Measurements from ENCODE around the gene IFNA17. TPM values are rescaled to one million over a fixed set of nuclear protein-coding genes. Genes with fewer than 3 reads are reported as not detected.

The IFNA17 gene
- total and polyA plus RNA-seq, 11 donors, result not detected

DNA sequence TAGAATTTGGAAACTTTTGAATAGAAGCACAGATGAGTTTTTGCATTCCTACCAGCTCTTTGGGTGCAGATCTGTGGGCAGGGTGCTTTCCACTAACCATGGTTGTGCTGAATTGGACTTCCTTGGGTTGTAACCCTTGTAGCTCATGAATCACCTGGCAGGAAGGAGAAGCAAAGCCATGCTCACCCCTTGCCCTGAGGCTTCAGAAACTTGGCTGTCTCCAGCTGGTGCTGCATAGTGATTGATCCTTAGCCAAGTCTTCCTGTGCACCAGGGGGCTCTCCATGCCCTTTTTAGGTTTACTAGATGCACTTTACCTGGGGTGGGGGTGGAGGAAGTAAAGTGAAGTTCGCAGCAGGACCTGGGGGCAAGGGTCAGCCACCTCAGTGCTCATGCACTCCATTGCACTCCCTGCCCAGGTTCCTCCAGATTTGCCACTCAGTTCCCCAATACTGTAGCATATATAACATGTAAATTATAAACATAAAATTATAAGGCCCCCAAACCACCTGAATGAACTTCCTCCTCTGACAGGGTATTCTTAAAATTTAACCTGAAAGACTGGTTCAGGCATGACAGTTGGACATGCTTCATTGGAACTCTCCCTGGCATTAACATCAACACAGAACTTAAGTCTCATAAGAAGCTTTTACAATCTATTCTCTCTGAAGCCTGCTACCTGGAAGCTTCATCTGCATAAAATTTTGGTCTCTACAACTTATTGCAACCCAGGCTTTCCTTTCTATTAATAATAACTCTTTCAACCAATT is 37.6 kb upstream of the IFNA17 start:
- Histone ChIP-seq H3K36me3 (no peaks in the 10 kb centered on the region), H3K4me1 (no peaks in the 10 kb centered on the region), H3K27me3 (peaks cover 0 to 18% (median 0%) of the 10 kb centered on the region in 9 donors), H3K9me3 (peaks cover 0 to 2% (median 0%) of the 10 kb centered on the region in 12 donors), H3K4me3 (no peak overlapping the region), H3K27ac (no peak overlapping the region)
- DNase-seq, result no peak
- no peak for ATAC-seq
- intact Hi-C loops (cut with DNase I), result no loop called here
- TF ChIP-seq, protein P1, sequence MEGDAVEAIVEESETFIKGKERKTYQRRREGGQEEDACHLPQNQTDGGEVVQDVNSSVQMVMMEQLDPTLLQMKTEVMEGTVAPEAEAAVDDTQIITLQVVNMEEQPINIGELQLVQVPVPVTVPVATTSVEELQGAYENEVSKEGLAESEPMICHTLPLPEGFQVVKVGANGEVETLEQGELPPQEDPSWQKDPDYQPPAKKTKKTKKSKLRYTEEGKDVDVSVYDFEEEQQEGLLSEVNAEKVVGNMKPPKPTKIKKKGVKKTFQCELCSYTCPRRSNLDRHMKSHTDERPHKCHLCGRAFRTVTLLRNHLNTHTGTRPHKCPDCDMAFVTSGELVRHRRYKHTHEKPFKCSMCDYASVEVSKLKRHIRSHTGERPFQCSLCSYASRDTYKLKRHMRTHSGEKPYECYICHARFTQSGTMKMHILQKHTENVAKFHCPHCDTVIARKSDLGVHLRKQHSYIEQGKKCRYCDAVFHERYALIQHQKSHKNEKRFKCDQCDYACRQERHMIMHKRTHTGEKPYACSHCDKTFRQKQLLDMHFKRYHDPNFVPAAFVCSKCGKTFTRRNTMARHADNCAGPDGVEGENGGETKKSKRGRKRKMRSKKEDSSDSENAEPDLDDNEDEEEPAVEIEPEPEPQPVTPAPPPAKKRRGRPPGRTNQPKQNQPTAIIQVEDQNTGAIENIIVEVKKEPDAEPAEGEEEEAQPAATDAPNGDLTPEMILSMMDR (IDR thresholded peaks at IDR 0.05), result no peak
- TF ChIP-seq POLR2A (IDR thresholded peaks at IDR 0.05), result no peak
- WGBS, 4 donors, result 17 to 40% (median 21%) methylated on average over 1 of the region's 1 CpG

DNA sequence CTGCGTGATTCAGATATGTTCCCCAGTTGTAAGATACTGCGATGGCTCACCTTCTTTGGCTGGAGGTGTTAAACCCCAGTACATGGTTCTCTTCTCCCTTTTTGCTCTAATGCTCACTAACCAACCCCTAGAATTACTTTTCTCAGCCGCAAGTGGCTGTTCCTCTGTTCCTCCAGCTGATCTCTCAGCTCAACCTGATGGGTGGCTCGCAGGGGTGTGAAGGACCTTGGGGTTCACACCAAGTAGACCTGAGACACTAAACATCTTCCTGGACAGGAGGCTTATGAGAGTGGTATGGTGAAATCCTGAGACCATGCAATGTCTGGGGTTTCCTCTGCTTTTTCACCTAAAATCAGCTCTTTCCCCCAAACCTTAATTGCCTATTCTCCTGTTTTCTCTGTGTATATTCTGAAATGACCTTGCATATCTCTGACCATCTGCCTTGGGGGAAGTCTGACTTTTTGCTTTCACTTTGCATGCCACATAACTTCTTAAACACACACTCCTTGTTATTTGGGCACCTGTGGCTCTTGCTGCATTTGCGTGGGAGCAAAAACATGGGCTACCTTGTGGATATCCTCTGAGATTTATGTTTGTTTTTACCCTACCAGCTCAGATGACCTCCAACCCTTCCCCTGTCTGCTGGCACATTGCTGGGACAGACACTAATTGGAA is 27.7 kb upstream of the IFNA17 start:
- ATAC-seq (no peak), DNase-seq (no peak)
- intact Hi-C loops (cut with DNase I), result loop anchor here in 2 of 10 donors (10.0 kb wide), 1 partner anchor 529 kb away; no protein-coding TSS in a partner anchor
- 62 to 90% (median 75%) methylated on average over 5 of the region's 5 CpGs for WGBS, 4 donors
- no peak overlapping the region for H3K27ac ChIP-seq
- no peaks in the 10 kb centered on the region for H3K9me3 ChIP-seq
- H3K36me3 ChIP-seq, result no peaks in the 10 kb centered on the region
- peaks cover 0 to 11% (median 2%) of the 10 kb centered on the region in 12 donors for H3K4me1 ChIP-seq
- no peak overlapping the region for H3K4me3 ChIP-seq
- peaks cover 0 to 3% (median 0%) of the 10 kb centered on the region in 9 donors for H3K27me3 ChIP-seq
- TF ChIP-seq POLR2A (IDR thresholded peaks at IDR 0.05), result no peak
- TF ChIP-seq, protein P1 (IDR thresholded peaks at IDR 0.05), result no peak

DNA sequence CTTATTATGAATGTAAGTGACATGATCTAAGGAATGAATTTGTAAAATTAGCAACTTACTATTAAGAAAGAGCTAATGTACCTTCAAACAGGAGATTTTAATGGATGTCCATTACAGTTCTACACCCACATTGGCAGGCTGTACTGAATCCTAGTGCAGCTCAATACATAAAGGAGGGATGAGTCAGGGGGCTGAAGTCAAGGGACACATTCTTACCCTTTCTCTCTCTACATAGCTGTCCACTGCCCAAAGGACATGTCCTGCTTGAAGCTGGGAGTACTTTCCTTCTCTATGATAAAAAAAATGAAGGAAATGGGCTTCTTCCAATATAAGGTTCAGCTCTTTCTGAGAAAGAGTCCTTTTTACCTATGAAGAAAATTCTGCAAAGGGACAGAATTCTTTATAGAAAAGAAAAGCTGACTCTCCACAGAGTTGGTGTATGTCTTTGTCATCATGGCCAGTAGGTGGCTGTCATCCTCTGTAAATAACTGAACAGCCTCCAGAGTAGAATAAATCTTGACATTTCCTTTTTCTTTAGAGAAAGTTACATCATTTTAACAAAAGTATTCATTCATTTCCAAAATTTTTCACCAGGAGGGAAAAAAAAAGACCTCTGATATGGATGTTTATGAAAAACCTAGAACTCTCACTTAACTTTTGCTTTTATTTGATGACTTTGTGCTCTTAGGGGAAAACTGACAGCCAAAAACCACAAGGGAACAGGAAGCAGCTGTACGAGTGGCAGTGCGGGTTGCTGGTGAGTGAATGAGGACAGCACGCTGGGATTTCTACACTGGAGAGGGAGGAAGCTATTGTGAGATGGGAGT is 24.9 kb upstream of the IFNA17 start:
- Histone ChIP-seq H3K36me3 (no peaks in the 10 kb centered on the region), H3K27me3 (peaks cover 0 to 18% (median 6%) of the 10 kb centered on the region in 9 donors), H3K4me3 (no peak overlapping the region), H3K4me1 (peaks cover 0 to 11% (median 2%) of the 10 kb centered on the region in 12 donors), H3K9me3 (no peaks in the 10 kb centered on the region), H3K27ac (no peak overlapping the region)
- peak; percentile 26 to 58 (median 33) for DNase-seq
- TF ChIP-seq, protein P1 (IDR thresholded peaks at IDR 0.05), result peak; percentile 26 to 61 (median 43)
- TF ChIP-seq POLR2A (IDR thresholded peaks at IDR 0.05), result no peak
- intact Hi-C loops (cut with DNase I), result loop anchor here in 2 of 10 donors (10.0 kb wide), 1 partner anchor 532 kb away; no protein-coding TSS in a partner anchor
- WGBS, 4 donors, result 0 to 2% (median 1%) methylated on average over 3 of the region's 3 CpGs
- peak; percentile 32 to 84 (median 72) for ATAC-seq
